Measurements from ENCODE around the gene SLC39A2.

The SLC39A2 gene

DNA sequence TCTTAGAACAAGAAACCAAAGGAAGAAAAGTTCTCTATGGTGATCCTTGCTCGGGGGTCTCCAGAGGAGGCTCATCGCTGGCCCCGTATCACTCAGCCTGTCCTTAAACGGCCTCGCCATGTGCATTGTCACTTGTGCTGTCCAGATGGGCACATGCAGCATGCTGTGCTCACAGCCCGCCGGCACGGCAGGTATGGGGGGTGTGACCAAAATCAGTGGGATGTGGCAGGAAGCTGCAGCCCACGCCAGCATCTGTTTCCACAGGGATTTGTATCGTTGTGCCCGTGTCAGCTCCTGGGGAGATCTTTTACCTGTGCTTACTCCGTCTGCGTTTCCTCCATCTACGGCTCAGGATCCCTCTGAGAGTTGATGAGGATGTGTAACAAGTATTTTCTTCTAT, 2.6 kb upstream of the SLC39A2 start:
- in situ Hi-C loops (cut with HindIII; ENCODE audit: low sequenced_read_pairs), result no loop called here
- no peak overlapping the region for H3K4me3 ChIP-seq (ENCODE audit: low read depth, low read length)
- TF ChIP-seq, protein P1, sequence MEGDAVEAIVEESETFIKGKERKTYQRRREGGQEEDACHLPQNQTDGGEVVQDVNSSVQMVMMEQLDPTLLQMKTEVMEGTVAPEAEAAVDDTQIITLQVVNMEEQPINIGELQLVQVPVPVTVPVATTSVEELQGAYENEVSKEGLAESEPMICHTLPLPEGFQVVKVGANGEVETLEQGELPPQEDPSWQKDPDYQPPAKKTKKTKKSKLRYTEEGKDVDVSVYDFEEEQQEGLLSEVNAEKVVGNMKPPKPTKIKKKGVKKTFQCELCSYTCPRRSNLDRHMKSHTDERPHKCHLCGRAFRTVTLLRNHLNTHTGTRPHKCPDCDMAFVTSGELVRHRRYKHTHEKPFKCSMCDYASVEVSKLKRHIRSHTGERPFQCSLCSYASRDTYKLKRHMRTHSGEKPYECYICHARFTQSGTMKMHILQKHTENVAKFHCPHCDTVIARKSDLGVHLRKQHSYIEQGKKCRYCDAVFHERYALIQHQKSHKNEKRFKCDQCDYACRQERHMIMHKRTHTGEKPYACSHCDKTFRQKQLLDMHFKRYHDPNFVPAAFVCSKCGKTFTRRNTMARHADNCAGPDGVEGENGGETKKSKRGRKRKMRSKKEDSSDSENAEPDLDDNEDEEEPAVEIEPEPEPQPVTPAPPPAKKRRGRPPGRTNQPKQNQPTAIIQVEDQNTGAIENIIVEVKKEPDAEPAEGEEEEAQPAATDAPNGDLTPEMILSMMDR (IDR thresholded peaks at IDR 0.05; ENCODE audit: low read depth, low read length, missing control alignments), result no peak
- no peak for DNase-seq (ENCODE audit: low read depth)

DNA sequence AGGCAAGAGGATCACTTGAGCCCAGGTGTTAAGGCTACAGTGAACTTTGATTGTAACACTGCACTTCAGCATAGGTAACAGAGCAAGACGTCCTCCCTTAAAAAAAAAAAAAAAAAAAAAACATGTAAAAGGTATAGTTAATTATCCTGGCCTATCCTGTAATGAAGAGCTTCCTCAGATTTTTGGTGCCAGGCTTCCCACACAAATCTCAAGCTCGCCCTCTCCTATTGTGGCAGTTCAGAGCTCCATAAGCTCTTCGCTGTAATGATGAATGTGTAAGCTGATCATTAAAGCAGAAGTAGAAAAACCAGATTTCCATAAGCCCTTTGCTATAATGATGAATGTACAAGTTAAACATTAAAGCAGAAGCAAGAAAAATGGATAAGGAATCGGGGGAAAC, 2.0 kb upstream of the SLC39A2 start:
- in situ Hi-C loops (cut with HindIII; ENCODE audit: low sequenced_read_pairs), result no loop called here
- DNase-seq (ENCODE audit: low read depth), result no peak
- TF ChIP-seq, protein P1 (IDR thresholded peaks at IDR 0.05; ENCODE audit: low read depth, low read length, missing control alignments), result no peak
- H3K4me3 ChIP-seq (ENCODE audit: low read depth, low read length), result no peak overlapping the region

- in situ Hi-C loops (cut with HindIII; ENCODE audit: low sequenced_read_pairs), result no loop called here
- TF ChIP-seq, protein P1 (IDR thresholded peaks at IDR 0.05; ENCODE audit: low read depth, low read length, missing control alignments), result no peak
- H3K4me3 ChIP-seq (ENCODE audit: low read depth, low read length), result no peak overlapping the region
- no peak for DNase-seq (ENCODE audit: low read depth)
Observed at GRCh38 chr14:20997564-20997963, 1.5 kb upstream of the SLC39A2 start.

- H3K4me3 ChIP-seq (ENCODE audit: low read depth, low read length), result no peak overlapping the region
- TF ChIP-seq, protein P1 (IDR thresholded peaks at IDR 0.05; ENCODE audit: low read depth, low read length, missing control alignments), result no peak
- in situ Hi-C loops (cut with HindIII; ENCODE audit: low sequenced_read_pairs), result no loop called here
- no peak for DNase-seq (ENCODE audit: low read depth)
Observed at GRCh38 chr14:20998139-20998538, 954 bp upstream of the SLC39A2 start.

GRCh38 chr14:20999591-20999990, 498 bp downstream of the SLC39A2 start:
- DNase-seq (ENCODE audit: low read depth), result no peak
- H3K4me3 ChIP-seq (ENCODE audit: low read depth, low read length), result no peak overlapping the region
- TF ChIP-seq, protein P1 (IDR thresholded peaks at IDR 0.05; ENCODE audit: low read depth, low read length, missing control alignments), result no peak
- in situ Hi-C loops (cut with HindIII; ENCODE audit: low sequenced_read_pairs), result no loop called here

GRCh38 chr14:21001218-21001617, 2.1 kb downstream of the SLC39A2 start:
- DNase-seq (ENCODE audit: low read depth), result no peak
- H3K4me3 ChIP-seq (ENCODE audit: low read depth, low read length), result no peak overlapping the region
- TF ChIP-seq, protein P1 (IDR thresholded peaks at IDR 0.05; ENCODE audit: low read depth, low read length, missing control alignments), result no peak
- in situ Hi-C loops (cut with HindIII; ENCODE audit: low sequenced_read_pairs), result no loop called here

All from astrocyte of the cerebellum (primary cell).